Activated B cell treated with CpG ODN at 0.5 μM for 24 hours (primary cell): ENCODE measurements around the gene ASB4. TPM values are rescaled to one million over a fixed set of nuclear protein-coding genes. Genes with fewer than 3 reads are reported as not detected.
"Not testable (repeated sequence)": the region's sequence is repeated elsewhere in the genome, so short reads cannot be mapped to it uniquely, and the experiment has no call there.

ENCODE experiments used
- ATAC-seq: fragments of 200-7000 bp; cut with Tn5 transposase; one replicate; pipeline ENCODE4 v1.10.0; 2021; ENCODE audit warnings: low read depth, mild to moderate bottlenecking, moderate library complexity
- CTCF ChIA-PET: fragments of 350-600 bp; sonication (Branson Sonifier 250); formaldehyde crosslinking; loops from one replicate; lab custom pipeline; 2021; ENCODE audit warnings: antibody characterized with exemption; lab: Charles Lee
- POLR2A ChIA-PET: fragments of 350-600 bp; sonication (Branson Sonifier 250); formaldehyde crosslinking; loops from one replicate; lab custom pipeline; 2021; ENCODE audit warnings: antibody characterized with exemption; lab: Charles Lee
- DNase-seq: peaks from one replicate; pipeline ENCODE4 v3.0.0; 2022
- H3K27ac Mint-ChIP-seq: one replicate; pipeline ENCODE4 v1.8.0; 2020; ENCODE audit warnings: mixed read lengths
- H3K27me3 Mint-ChIP-seq: one replicate; pipeline ENCODE4 v1.8.0; 2021; ENCODE audit warnings: mixed read lengths
- H3K36me3 Mint-ChIP-seq: one replicate; pipeline ENCODE4 v1.8.0; 2021; ENCODE audit warnings: low read depth, mixed read lengths
- H3K4me1 Mint-ChIP-seq: one replicate; pipeline ENCODE4 v1.8.0; 2021; ENCODE audit warnings: mixed read lengths
- H3K4me3 Mint-ChIP-seq: one replicate; pipeline ENCODE4 v1.8.0; 2020; ENCODE audit warnings: mild to moderate bottlenecking, mixed read lengths
- H3K9me3 Mint-ChIP-seq: one replicate; pipeline ENCODE4 v1.8.0; 2020; ENCODE audit warnings: mixed read lengths
- CTCF ChIP-seq: fragments of 200-600 bp; IDR thresholded peaks from one replicate; pipeline ENCODE4 v1.8.0; 2022; ENCODE audit warnings: antibody characterized with exemption, mild to moderate bottlenecking
- intact Hi-C: fragments of 100-400 bp; cut with micrococcal nuclease; formaldehyde crosslinking; loops from one replicate; pipeline ENCODE4 v1.15.1; 2024
- total RNA-seq: library from RNA; stranded (reverse); gene quantifications from 2 replicates; pipeline ENCODE4 v1.2.3, GENCODE V29; 2022

ASB4 gene
- total RNA-seq, 1 donor from 2014 or later = not detected

- intact Hi-C loops = no loop called here
- CTCF ChIA-PET = interaction anchor here (5.0 kb wide), 1 partner anchor 140 kb away, joined by 47 read pairs; no protein-coding TSS in a partner anchor
- no peak overlapping the region for H3K27ac Mint-ChIP-seq
- no peak for TF ChIP-seq CTCF
- H3K36me3 Mint-ChIP-seq = no peaks in the 10 kb centered on the region
- H3K9me3 Mint-ChIP-seq = no peaks in the 10 kb centered on the region
- H3K4me3 Mint-ChIP-seq = no peak overlapping the region
- H3K4me1 Mint-ChIP-seq = peaks cover 9% of the 10 kb centered on the region
- no peak for ATAC-seq
- POLR2A ChIA-PET = no interaction called here
- no peak for DNase-seq
- peaks cover 3% of the 10 kb centered on the region for H3K27me3 Mint-ChIP-seq
Measured at GRCh38 chr7:95547361-95548348, 61.9 kb downstream of the ASB4 start.

GRCh38 chr7:95549818-95550529 lies 64.2 kb downstream of the ASB4 start:
- DNase-seq (no peak), ATAC-seq (no peak)
- Mint-ChIP-seq H3K27ac (no peak overlapping the region), H3K4me1 (peaks cover 8% of the 10 kb centered on the region), H3K9me3 (no peaks in the 10 kb centered on the region), H3K27me3 (peaks cover 3% of the 10 kb centered on the region), H3K4me3 (no peak overlapping the region), H3K36me3 (no peaks in the 10 kb centered on the region)
- POLR2A ChIA-PET = no interaction called here
- TF ChIP-seq CTCF = no peak
- intact Hi-C loops = no loop called here
- CTCF ChIA-PET = no interaction called here

- H3K27ac Mint-ChIP-seq = no peak overlapping the region
- intact Hi-C loops = no loop called here
- H3K4me1 Mint-ChIP-seq = peaks cover 2% of the 10 kb centered on the region
- peaks cover 3% of the 10 kb centered on the region for H3K27me3 Mint-ChIP-seq
- DNase-seq = no peak
- POLR2A ChIA-PET = no interaction called here
- no peak for TF ChIP-seq CTCF
- CTCF ChIA-PET = interaction anchor here (1.1 kb wide), 1 partner anchor 137 kb away, joined by 4 read pairs; no protein-coding TSS in a partner anchor
- H3K9me3 Mint-ChIP-seq = no peaks in the 10 kb centered on the region
- H3K4me3 Mint-ChIP-seq = no peak overlapping the region
- H3K36me3 Mint-ChIP-seq = no peaks in the 10 kb centered on the region
- ATAC-seq = no peak
Measured at GRCh38 chr7:95550546-95550945, 64.8 kb downstream of the ASB4 start.

- CTCF ChIA-PET, POLR2A ChIA-PET, H3K4me1 Mint-ChIP-seq, ATAC-seq, H3K9me3 Mint-ChIP-seq, intact Hi-C loops, DNase-seq, H3K36me3 Mint-ChIP-seq, H3K27ac Mint-ChIP-seq, H3K27me3 Mint-ChIP-seq, H3K4me3 Mint-ChIP-seq: not testable (repeated sequence)
Measured at GRCh38 chr7:95552010-95552926, 66.5 kb downstream of the ASB4 start.

GRCh38 chr7:95553939-95554338 lies 68.2 kb downstream of the ASB4 start:
- Mint-ChIP-seq H3K4me3 (no peak overlapping the region), H3K27ac (no peak overlapping the region), H3K9me3 (no peaks in the 10 kb centered on the region), H3K4me1 (no peaks in the 10 kb centered on the region), H3K27me3 (peaks cover 4% of the 10 kb centered on the region), H3K36me3 (no peaks in the 10 kb centered on the region)
- ATAC-seq (no peak), DNase-seq (no peak)
- TF ChIP-seq CTCF = no peak
- CTCF ChIA-PET = no interaction called here
- POLR2A ChIA-PET = no interaction called here
- intact Hi-C loops = no loop called here
